ENCODE measurements around the gene DLG2.

DNA sequence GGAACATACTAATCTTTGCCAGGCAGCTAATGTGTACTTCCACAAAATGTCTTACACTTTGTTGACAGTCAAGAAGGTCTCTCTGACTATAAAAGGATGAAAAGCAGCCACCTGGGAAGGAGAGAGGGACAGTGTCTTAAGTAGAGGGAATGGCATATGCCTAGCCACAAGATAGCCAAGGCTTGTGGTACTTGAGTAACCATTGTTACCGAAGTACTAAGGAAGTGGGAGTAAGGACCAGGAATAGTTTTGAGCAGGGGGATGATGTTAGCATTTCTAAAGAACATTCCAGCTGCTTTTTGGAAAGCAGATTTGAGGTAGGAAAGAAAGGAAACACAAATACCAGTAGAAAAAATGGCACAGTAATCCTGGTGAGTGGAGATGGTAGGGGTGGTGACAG is 24.0 kb upstream of the DLG2 start:
- TF ChIP-seq, protein P1, sequence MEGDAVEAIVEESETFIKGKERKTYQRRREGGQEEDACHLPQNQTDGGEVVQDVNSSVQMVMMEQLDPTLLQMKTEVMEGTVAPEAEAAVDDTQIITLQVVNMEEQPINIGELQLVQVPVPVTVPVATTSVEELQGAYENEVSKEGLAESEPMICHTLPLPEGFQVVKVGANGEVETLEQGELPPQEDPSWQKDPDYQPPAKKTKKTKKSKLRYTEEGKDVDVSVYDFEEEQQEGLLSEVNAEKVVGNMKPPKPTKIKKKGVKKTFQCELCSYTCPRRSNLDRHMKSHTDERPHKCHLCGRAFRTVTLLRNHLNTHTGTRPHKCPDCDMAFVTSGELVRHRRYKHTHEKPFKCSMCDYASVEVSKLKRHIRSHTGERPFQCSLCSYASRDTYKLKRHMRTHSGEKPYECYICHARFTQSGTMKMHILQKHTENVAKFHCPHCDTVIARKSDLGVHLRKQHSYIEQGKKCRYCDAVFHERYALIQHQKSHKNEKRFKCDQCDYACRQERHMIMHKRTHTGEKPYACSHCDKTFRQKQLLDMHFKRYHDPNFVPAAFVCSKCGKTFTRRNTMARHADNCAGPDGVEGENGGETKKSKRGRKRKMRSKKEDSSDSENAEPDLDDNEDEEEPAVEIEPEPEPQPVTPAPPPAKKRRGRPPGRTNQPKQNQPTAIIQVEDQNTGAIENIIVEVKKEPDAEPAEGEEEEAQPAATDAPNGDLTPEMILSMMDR (IDR thresholded peaks at IDR 0.05) = no peak
- TF ChIP-seq POLR2A (IDR thresholded peaks at IDR 0.05) (no peak), POLR2AphosphoS5 (IDR thresholded peaks at IDR 0.05) (no peak)
